Transverse colon (tissue), 4 donors: ENCODE results near the gene DOCK3. TPM values are rescaled to one million over a fixed set of nuclear protein-coding genes. Genes with fewer than 3 reads are reported as not detected.
"Not testable (repeated sequence)": the region's sequence is repeated elsewhere in the genome, so short reads cannot be mapped to it uniquely, and the experiment has no call there.

Source experiments
- DNase-seq: peaks from one replicate; pipeline ENCODE4 v3.0.0-alpha.2; 2019
- H3K27ac ChIP-seq, 4 donors: fragments of 200-600 bp; sonication (generic); 2 replicates each; pipeline ENCODE4 v1.5.1; 2016 to 2018; ENCODE audit warnings: inconsistent platforms in 4 of 4
- H3K27me3 ChIP-seq: fragments of 200-600 bp; sonication (generic); 2 replicates; pipeline ENCODE4 v1.5.1; 2017; ENCODE audit warnings: inconsistent platforms
- H3K36me3 ChIP-seq, 4 donors: fragments of 200-600 bp; sonication (generic); 2 replicates each; pipeline ENCODE4 v1.5.1; 2017 to 2019; ENCODE audit warnings: inconsistent platforms in 4 of 4
- H3K4me1 ChIP-seq, 4 donors: fragments of 200-600 bp; sonication (generic); 2 replicates each; pipeline ENCODE4 v1.5.1; 2017 to 2020; ENCODE audit warnings: inconsistent platforms in 4 of 4
- H3K4me3 ChIP-seq, 4 donors: fragments of 200-600 bp; sonication (generic); 1 replicate in 1 of 4; 2 replicates in 3 of 4; pipeline versions ENCODE4 v1.5.1 to v1.6.1; 2017 to 2019; ENCODE audit warnings: inconsistent platforms in 4 of 4
- H3K9me3 ChIP-seq, 2 donors: fragments of 200-600 bp; sonication (generic); 2 replicates each; pipeline ENCODE4 v1.5.1; 2017 to 2019; ENCODE audit warnings: inconsistent platforms in 2 of 2
- CTCF ChIP-seq, 5 experiments: fragments of 200-600 bp in 3 of 5; fragments of 450-650 bp in 2 of 5; sonication (generic) in 3 of 5; IDR thresholded peaks; 1 replicate in 2 of 5; 2 replicates in 3 of 5; pipeline ENCODE4 v1.5.1; 2016 to 2017; ENCODE audit warnings: antibody characterized with exemption in 5 of 5, inconsistent platforms in 3 of 5, mild to moderate bottlenecking in 2 of 5, moderate library complexity in 1 of 5
- EP300 ChIP-seq: sonication (generic); formaldehyde crosslinking; IDR thresholded peaks from one replicate; pipeline ENCODE4 v1.6.1; 2017; ENCODE audit warnings: antibody characterized with exemption, low read depth
- POLR2A ChIP-seq: fragments of 450-650 bp; IDR thresholded peaks from one replicate; pipeline ENCODE4 v1.6.1; 2016; ENCODE audit warnings: antibody characterized with exemption, mild to moderate bottlenecking, moderate library complexity
- POLR2AphosphoS5 ChIP-seq, 3 donors: sonication (generic); formaldehyde crosslinking; IDR thresholded peaks; one replicate each; pipeline ENCODE4 v1.6.1; 2016; ENCODE audit warnings: antibody characterized with exemption in 3 of 3
- WGBS, 2 donors: methylation state at CpG; one replicate each; pipeline ENCODE4 v1.1.5; 2018; ENCODE audit warnings: low coverage in 1 of 2; 5-methylcytosine and 5-hydroxymethylcytosine counted together
- in situ Hi-C, 4 donors: fragments of 200-750 bp; cut with MboI; loops; one replicate each; pipeline versions ENCODE4 v1.15.0 to v1.15.1; 2017; ENCODE audit warnings: low sequenced_read_pairs in 3 of 4, low pct_ligation_motif_present in 1 of 4, low pct_unique_long_range_greater_than_20kb in 1 of 4
- intact Hi-C: fragments of 100-400 bp; cut with DNase I; formaldehyde crosslinking; loops from one replicate; pipeline ENCODE4 v1.15.1; 2023; ENCODE audit warnings: low total_unique reads
- total RNA-seq, 4 donors: library from RNA; depleted of rRNA; stranded (reverse); fragments of >200 nt; gene quantifications; one replicate each; pipeline ENCODE4 v1.1.0, GENCODE V29; 2016

Gene DOCK3
- total RNA-seq, 4 donors from 2014 or later: 0.41 to 0.75 (median 0.62) TPM

GRCh38 chr3:50923955-50924354 lies 249.2 kb downstream of the DOCK3 start:
- H3K4me3 ChIP-seq: no peak overlapping the region
- in situ Hi-C loops: no loop called here
- 86 to 100% methylated on average over 1 of the region's 1 CpG for WGBS, 2 donors
- no peak for DNase-seq
- H3K27me3 ChIP-seq: no peaks in the 10 kb centered on the region
- TF ChIP-seq POLR2AphosphoS5 (IDR thresholded peaks at IDR 0.05) (no peak), POLR2A (no peak), CTCF (IDR thresholded peaks at IDR 0.05) (no peak), EP300 (no peak)
- H3K4me1 ChIP-seq: no peaks in the 10 kb centered on the region
- intact Hi-C loops: no loop called here
- no peaks in the 10 kb centered on the region for H3K36me3 ChIP-seq
- no peak overlapping the region for H3K27ac ChIP-seq
- no peaks in the 10 kb centered on the region for H3K9me3 ChIP-seq

- intact Hi-C loops: no loop called here
- no peak for DNase-seq
- Histone ChIP-seq H3K27me3 (no peaks in the 10 kb centered on the region), H3K27ac (no peak overlapping the region), H3K9me3 (no peaks in the 10 kb centered on the region), H3K4me3 (no peak overlapping the region), H3K4me1 (no peaks in the 10 kb centered on the region), H3K36me3 (no peaks in the 10 kb centered on the region)
- WGBS, 2 donors: 80 to 88% methylated on average over 1 to 2 of the region's 2 CpGs
- in situ Hi-C loops: no loop called here
- TF ChIP-seq EP300 (no peak), CTCF (IDR thresholded peaks at IDR 0.05) (no peak), POLR2A (no peak), POLR2AphosphoS5 (IDR thresholded peaks at IDR 0.05) (no peak)
Measured at GRCh38 chr3:50924638-50925037, 249.9 kb downstream of the DOCK3 start.

- intact Hi-C loops: no loop called here
- TF ChIP-seq POLR2A: no peak
- no peak for TF ChIP-seq EP300
- no peak for TF ChIP-seq CTCF (IDR thresholded peaks at IDR 0.05)
- TF ChIP-seq POLR2AphosphoS5 (IDR thresholded peaks at IDR 0.05): no peak
- Histone ChIP-seq H3K27me3 (no peaks in the 10 kb centered on the region), H3K4me3 (no peak overlapping the region), H3K4me1 (no peaks in the 10 kb centered on the region), H3K9me3 (no peaks in the 10 kb centered on the region), H3K36me3 (no peaks in the 10 kb centered on the region), H3K27ac (no peak overlapping the region)
- in situ Hi-C loops: no loop called here
- DNase-seq: no peak
- WGBS, 2 donors: 16 to 47% methylated on average over 2 of the region's 2 CpGs
Measured at GRCh38 chr3:50926868-50927267, 252.1 kb downstream of the DOCK3 start.

GRCh38 chr3:50930371-50931208 lies 255.9 kb downstream of the DOCK3 start:
- no peak for DNase-seq
- WGBS, 2 donors: 86% methylated on average over 20 of the region's 20 CpGs; no CpG with 5 or more reads in 1 of the 2 donors
- no peak overlapping the region for H3K4me3 ChIP-seq
- H3K9me3 ChIP-seq: no peaks in the 10 kb centered on the region
- H3K36me3 ChIP-seq: no peaks in the 10 kb centered on the region
- no peaks in the 10 kb centered on the region for H3K27me3 ChIP-seq
- no peak overlapping the region for H3K27ac ChIP-seq
- in situ Hi-C loops (no loop called here), intact Hi-C loops (no loop called here)
- TF ChIP-seq POLR2AphosphoS5 (IDR thresholded peaks at IDR 0.05) (no peak), POLR2A (no peak), EP300 (no peak), CTCF (IDR thresholded peaks at IDR 0.05) (no peak)
- H3K4me1 ChIP-seq: no peaks in the 10 kb centered on the region

- 68 to 100% methylated on average over 1 to 2 of the region's 2 CpGs for WGBS, 2 donors
- H3K27me3 ChIP-seq, intact Hi-C loops, H3K36me3 ChIP-seq, H3K9me3 ChIP-seq, H3K27ac ChIP-seq, DNase-seq, in situ Hi-C loops, H3K4me1 ChIP-seq, H3K4me3 ChIP-seq: not testable (repeated sequence)
Measured at GRCh38 chr3:50932918-50933317, 258.2 kb downstream of the DOCK3 start.
